Activated T-helper 1 cell treated with anti-CD3 and anti-CD28 coated beads, Interleukin-2, amount 50 U/mL, for 16 hours (primary cell): ENCODE data around the gene PTGR3.

ENCODE experiments used
- DNase-seq, 2 donors: peaks; one replicate each; pipeline ENCODE4 v3.0.0-alpha.2; 2020; ENCODE audit warnings: low read depth in 1 of 2, low spot score in 1 of 2

PTGR3 gene

GRCh38 chr18:75235896-75236295 is 27.0 kb upstream of the PTGR3 start:
- DNase-seq, result no peak

GRCh38 chr18:75234901-75235300 is 26.0 kb upstream of the PTGR3 start:
- no peak for DNase-seq

GRCh38 chr18:75231053-75231406 is 22.1 kb upstream of the PTGR3 start:
- no peak for DNase-seq

GRCh38 chr18:75230163-75231052 is 21.5 kb upstream of the PTGR3 start:
- DNase-seq, result no peak

GRCh38 chr18:75229437-75229836 is 20.5 kb upstream of the PTGR3 start:
- no peak for DNase-seq

- no peak for DNase-seq
Observed at GRCh38 chr18:75228967-75229366, 20.0 kb upstream of the PTGR3 start.

- DNase-seq, result no peak
Observed at GRCh38 chr18:75227535-75228296, 18.8 kb upstream of the PTGR3 start.

- no peak for DNase-seq
Observed at GRCh38 chr18:75226956-75227316, 18.0 kb upstream of the PTGR3 start.

GRCh38 chr18:75226286-75226955 is 17.5 kb upstream of the PTGR3 start:
- no peak for DNase-seq

GRCh38 chr18:75223687-75224347 is 14.9 kb upstream of the PTGR3 start:
- no peak for DNase-seq

- no peak for DNase-seq
Observed at GRCh38 chr18:75222407-75222806, 13.5 kb upstream of the PTGR3 start.

- no peak for DNase-seq
Observed at GRCh38 chr18:75221897-75222296, 13.0 kb upstream of the PTGR3 start.

GRCh38 chr18:75221397-75221796 is 12.5 kb upstream of the PTGR3 start:
- DNase-seq, result no peak

GRCh38 chr18:75220551-75221355 is 11.8 kb upstream of the PTGR3 start:
- no peak for DNase-seq

GRCh38 chr18:75219745-75220375 is 10.9 kb upstream of the PTGR3 start:
- no peak for DNase-seq

- DNase-seq, result no peak
Observed at GRCh38 chr18:75218065-75218923, 9.4 kb upstream of the PTGR3 start.

- DNase-seq, result no peak
Observed at GRCh38 chr18:75216911-75217689, 8.2 kb upstream of the PTGR3 start.

GRCh38 chr18:75216212-75216910 is 7.4 kb upstream of the PTGR3 start:
- DNase-seq, result no peak
